Neutrophil (primary cell): ENCODE data around the gene DAZAP1.
A peak's percentile ranks its signal among the peaks of the same experiment; 100 is the strongest.

ENCODE experiments used
- H3K27ac ChIP-seq: fragments of 200-600 bp; sonication (generic); 2 replicates; pipeline ENCODE4 v1.5.1; 2016; ENCODE audit warnings: mild to moderate bottlenecking, moderate library complexity
- H3K27me3 ChIP-seq: fragments of 200-600 bp; sonication (generic); 2 replicates; pipeline ENCODE4 v1.6.0; 2016; ENCODE audit warnings: mild to moderate bottlenecking
- H3K36me3 ChIP-seq: fragments of 200-600 bp; sonication (generic); 2 replicates; pipeline ENCODE4 v1.5.1; 2017
- H3K4me1 ChIP-seq, 2 experiments: fragments of 200-600 bp in 1 of 2; sonication (generic) in 1 of 2; 1 replicate in 1 of 2; 2 replicates in 1 of 2; pipeline versions ENCODE4 v1.5.1 to v1.6.1; 2013 to 2016; ENCODE audit warnings: low read depth in 1 of 2, low read length in 1 of 2, mild to moderate bottlenecking in 1 of 2, moderate library complexity in 1 of 2; ENCODE audit not compliant: control insufficient read depth in 1 of 2, insufficient read depth in 1 of 2
- H3K4me3 ChIP-seq, 2 experiments: fragments of 200-600 bp in 1 of 2; sonication (generic) in 1 of 2; 1 replicate in 1 of 2; 2 replicates in 1 of 2; pipeline ENCODE4 v1.5.1; 2013 to 2016; ENCODE audit warnings: low read depth in 1 of 2, low read length in 1 of 2, mild to moderate bottlenecking in 1 of 2, moderate library complexity in 1 of 2
- H3K9me3 ChIP-seq: fragments of 200-600 bp; sonication (generic); 2 replicates; pipeline ENCODE4 v1.5.1; 2016
- CTCF ChIP-seq: fragments of 200-600 bp; sonication (generic); IDR thresholded peaks from 2 replicates; pipeline ENCODE4 v1.5.1; 2016; ENCODE audit warnings: antibody characterized with exemption

Gene DAZAP1

GRCh38 chr19:1379961-1380489 lies 27.4 kb upstream of the DAZAP1 start:
- Histone ChIP-seq H3K9me3 (no peaks in the 10 kb centered on the region), H3K4me1 (peaks cover 19 to 24% of the 10 kb centered on the region in 2 experiments), H3K27ac (no peak overlapping the region), H3K27me3 (peaks cover 21% of the 10 kb centered on the region), H3K36me3 (no peaks in the 10 kb centered on the region), H3K4me3 (no peak overlapping the region)
- no peak for TF ChIP-seq CTCF

DNA sequence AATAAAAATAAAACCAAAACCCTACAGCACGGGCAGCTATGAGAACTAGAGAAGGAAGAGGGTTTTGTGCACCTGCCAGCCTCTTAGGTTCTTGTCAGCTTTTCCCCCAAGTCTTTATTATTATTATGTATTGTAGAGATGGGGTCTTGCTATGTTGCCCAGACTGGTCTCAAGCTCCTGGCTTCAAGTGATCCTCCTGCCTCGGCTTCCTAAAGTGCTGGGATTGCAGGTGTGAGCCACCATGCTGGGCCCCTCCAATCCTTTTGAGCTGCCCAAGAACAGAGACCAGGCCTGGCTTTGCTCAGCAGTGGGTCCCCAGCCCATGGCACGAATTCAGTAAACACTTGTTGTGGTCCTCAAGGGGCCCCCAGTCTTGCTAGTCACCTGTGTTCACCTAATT lies 25.1 kb upstream of the DAZAP1 start:
- Histone ChIP-seq H3K4me1 (peaks cover 19 to 26% of the 10 kb centered on the region in 2 experiments), H3K27ac (no peak overlapping the region), H3K36me3 (peaks cover 6% of the 10 kb centered on the region), H3K9me3 (no peaks in the 10 kb centered on the region), H3K27me3 (peaks cover 21% of the 10 kb centered on the region), H3K4me3 (no peak overlapping the region)
- no peak for TF ChIP-seq CTCF

GRCh38 chr19:1383017-1383311 lies 24.4 kb upstream of the DAZAP1 start:
- Histone ChIP-seq H3K27me3 (peaks cover 21% of the 10 kb centered on the region), H3K4me3 (peak overlapping the region; percentile 75 to 78), H3K27ac (peak overlapping the region; percentile 77), H3K4me1 (peaks cover 19 to 26% of the 10 kb centered on the region in 2 experiments), H3K36me3 (peaks cover 6% of the 10 kb centered on the region), H3K9me3 (no peaks in the 10 kb centered on the region)
- no peak for TF ChIP-seq CTCF

GRCh38 chr19:1383312-1384084 lies 23.9 kb upstream of the DAZAP1 start, which contains the start of gene NDUFS7:
Gene NDUFS7 (plus strand): TSS chr19:1383907. CDS start chr19:1383927, 20 bp downstream.
- Histone ChIP-seq H3K27ac (peak within 1 kb of the TSS; percentile 77), H3K4me3 (peak within 1 kb of the TSS; percentile 75 to 78), H3K36me3 (peaks cover 11% of the 10 kb centered on the region), H3K4me1 (peaks cover 19 to 26% of the 10 kb centered on the region in 2 experiments), H3K9me3 (no peaks in the 10 kb centered on the region), H3K27me3 (peaks cover 21% of the 10 kb centered on the region)
- TF ChIP-seq CTCF, result peak; percentile 46

DNA sequence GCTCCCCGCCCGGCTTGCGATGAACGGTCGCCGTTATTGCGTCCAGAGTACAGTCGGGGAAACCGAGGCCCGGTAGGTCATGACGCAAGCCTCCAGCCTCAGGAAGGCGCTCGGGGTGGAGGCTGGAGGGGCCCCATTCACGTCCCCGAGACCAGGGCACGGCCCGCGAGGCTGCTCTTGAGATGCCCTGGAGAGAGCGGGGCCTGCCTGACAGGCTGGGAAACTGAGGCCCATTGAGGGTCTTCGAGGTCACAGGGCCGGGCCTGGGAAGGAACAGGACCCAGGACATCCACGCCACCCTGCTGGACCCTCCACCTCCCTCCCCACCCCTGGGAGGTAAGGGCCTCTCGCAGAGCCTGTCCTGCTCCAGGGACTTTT lies 23.3 kb upstream of the DAZAP1 start:
- TF ChIP-seq CTCF, result no peak
- Histone ChIP-seq H3K27me3 (peaks cover 21% of the 10 kb centered on the region), H3K36me3 (peaks cover 17% of the 10 kb centered on the region), H3K9me3 (no peaks in the 10 kb centered on the region), H3K27ac (peak overlapping the region; percentile 77), H3K4me1 (peaks cover 19 to 26% of the 10 kb centered on the region in 2 experiments), H3K4me3 (peak overlapping the region; percentile 75 to 78)
